Hindlimb muscle (tissue), 1 donor: ENCODE results near the gene LANCL2. TPM values are rescaled to one million over a fixed set of nuclear protein-coding genes. Genes with fewer than 3 reads are reported as not detected.
"Not testable (repeated sequence)": the region's sequence is repeated elsewhere in the genome, so short reads cannot be mapped to it uniquely, and the experiment has no call there.

Experiments
- DNase-seq: peaks from one replicate; pipeline ENCODE4 v3.0.0-alpha.2; 2013
- polyA plus RNA-seq: library from polyadenylated mRNA; unstranded; fragments of 120-200 nt; gene quantifications from one replicate; pipeline ENCODE4 v1.2.1, GENCODE V29; 2013; ENCODE audit not compliant: insufficient read length

Gene LANCL2
- polyA plus RNA-seq, 1 donor: 20.5 TPM

DNA sequence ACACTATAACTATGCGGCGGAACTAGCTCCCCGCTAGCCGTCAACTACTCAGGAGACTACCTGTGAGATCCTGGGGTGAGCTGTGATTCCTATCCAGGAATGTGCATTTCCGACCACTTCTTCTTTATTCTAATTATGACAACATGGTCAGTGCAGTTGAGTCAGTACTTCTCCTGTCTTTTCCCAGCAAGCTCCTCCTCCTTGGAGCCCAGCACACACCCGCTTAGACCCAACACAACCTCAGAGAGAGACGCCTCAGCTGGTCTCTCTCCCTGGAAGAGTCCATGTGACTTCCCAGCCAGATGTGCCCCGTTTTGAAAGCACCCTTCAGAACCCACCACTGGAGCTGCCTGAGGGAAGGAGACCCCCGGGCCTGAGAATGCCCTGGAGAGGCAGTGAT lies 106.5 kb downstream of the LANCL2 start:
- not testable (repeated sequence) for DNase-seq

DNA sequence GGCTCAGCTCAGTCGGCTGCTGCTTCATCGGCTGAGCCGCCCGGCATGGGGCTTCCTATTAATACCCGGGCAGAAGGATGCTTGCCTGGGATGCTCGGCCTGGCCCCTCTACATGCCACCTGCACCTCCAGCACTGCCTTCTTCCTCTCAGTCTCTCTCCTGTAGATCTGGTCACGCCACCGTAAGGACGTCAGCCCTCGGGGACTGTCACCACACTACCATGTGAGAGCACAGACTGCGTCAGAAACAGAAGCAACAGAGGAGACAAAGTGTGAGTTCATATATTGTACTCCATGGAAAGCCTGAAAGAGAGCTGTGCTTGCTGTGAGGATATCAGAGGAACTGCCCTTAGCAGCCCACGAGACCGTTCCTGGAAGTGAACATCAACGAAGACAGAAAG lies 107.3 kb downstream of the LANCL2 start:
- DNase-seq: not testable (repeated sequence)

DNA sequence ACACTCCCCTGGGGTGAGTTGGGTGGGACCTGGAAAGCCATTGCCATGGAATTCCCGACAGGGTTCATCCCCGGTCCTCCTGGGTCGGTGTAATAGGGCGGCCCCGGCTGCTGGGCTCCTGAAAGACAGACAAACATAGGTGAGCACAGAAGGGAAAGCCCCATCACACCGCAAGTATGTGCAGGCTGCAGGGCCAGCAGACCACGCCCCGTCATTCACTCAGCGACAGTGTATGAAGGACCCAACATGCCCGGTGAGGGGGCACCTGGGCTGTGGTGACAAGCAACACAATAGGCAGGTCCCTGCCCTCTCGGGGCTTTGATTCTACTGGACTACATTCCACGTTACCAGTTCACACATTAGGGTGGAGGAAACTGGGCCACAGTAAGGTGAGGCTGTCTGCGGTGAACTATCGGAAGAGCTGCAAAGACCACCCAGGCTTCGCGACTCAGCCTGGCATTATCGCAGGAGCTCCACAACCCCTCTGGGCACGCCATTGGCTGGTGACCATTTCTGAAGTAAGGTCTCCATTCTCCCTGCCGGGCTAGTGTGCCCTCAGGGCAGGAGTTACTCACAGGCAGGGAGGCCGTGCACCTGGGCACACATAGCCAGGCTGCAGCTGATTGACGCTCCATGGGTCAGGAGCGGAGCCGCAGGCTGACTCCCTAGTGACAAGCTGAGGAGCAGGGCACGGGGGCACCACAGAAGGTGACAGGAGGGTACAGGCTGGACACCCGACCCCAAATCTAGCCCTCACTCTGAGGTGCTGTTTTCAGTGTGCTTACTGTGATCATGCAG lies 108.0 kb downstream of the LANCL2 start:
- DNase-seq: no peak

DNA sequence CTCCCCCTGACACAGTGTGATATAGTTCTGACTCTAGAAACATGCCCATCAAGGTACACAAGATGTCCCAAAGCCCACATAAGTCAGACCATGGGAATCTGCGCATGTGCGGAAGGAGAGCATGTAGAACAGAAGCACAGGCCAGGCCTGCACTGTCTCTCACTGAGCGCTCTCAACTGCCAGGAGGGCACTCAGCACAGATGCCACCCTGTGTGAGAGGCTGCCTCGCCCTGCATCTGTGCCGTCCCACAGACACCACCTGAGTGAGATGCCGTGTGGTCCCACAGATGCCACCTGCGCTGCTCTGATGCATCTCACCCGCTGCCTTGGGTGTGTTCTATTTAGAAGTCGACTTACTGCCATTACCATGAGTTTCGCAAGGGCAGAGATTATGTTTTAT lies 108.8 kb downstream of the LANCL2 start:
- no peak for DNase-seq

DNA sequence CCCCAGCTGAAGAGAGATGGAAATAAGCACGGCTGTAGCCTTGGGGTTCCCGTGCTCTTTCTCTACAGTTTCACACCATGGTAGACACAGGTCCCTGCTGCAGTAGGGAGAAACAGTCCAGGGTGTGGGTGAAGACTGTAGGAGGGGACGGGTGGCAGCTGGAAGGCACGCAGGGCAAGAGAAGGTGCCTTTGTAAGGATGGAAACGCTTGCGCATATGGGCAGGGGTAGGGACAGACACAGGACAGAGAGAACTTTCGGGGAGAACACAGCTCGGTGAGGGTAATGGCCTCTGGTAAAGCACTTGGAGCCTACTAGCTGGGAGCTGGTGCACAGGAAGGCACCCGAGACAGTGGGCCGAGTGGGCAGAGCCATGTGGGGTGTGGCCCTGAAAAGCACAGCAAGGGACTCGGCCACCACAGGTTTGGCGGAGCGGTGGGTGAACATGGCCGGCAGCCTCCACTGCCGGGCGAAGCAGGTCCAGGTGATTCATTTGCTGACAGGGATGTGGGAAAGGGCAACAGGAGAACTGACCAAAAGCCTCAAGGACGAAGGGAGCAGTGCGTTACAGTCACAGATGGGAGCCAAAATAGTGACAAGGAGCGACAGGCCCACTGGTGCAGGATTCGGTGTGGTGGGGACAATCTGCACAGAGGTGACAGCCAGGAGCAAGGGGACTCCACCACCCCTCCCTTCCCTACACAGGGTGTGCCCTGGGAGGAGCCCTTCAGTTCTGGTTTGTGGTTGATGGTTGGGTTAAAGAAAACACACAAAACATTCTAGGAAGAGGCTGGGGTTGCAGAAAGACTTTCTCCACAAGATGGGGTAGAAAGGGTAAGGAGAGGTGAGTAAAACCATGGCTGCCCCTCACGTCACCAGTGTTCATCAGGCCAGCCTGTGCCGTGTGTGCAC lies 110.1 kb downstream of the LANCL2 start:
- no peak for DNase-seq

DNA sequence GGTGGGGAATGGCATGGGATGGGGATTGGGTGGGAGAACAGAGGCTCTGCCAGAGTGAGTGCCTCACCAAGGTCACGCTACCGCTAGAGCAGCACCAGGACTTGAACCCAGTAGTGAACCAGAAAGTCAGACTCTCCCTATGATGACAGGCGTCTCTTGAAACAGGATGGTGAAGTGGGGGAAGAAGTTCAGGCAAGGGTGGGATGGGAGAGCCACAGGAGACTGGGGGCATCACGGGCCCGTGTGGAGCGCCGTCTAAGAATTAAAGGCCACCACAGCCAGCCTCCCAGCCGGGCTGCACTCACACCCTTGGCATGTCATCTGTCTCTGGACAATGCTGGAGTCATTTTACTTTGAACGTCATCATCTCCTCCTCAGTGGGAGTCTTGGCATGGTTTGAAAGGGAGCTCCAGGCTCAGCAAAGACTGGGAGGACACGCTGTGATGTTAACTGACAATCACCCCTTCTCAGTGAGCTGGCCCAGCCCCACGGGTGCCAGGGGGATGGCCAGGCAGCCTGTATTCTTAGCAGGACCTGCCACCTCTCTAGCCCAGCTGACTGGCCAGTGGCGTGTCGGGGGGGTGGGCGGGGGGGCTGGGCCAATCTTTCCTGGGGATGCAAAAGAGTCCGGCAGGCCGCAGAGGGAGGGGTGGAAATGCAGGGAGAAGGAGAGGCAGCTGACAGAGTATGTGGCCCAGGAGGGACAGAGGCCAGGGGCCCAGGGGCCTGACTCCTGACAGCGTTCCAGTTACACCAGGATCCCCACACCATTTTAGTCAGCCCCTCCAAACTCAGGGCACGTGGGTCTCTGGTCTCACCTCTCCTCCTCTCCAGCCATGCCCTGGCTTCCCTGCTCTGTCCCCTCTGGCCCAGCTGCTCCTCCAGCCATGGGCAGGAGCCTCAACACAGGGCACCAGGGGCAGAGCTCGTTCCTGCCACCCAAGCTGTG lies 111.0 kb downstream of the LANCL2 start:
- no peak for DNase-seq

DNA sequence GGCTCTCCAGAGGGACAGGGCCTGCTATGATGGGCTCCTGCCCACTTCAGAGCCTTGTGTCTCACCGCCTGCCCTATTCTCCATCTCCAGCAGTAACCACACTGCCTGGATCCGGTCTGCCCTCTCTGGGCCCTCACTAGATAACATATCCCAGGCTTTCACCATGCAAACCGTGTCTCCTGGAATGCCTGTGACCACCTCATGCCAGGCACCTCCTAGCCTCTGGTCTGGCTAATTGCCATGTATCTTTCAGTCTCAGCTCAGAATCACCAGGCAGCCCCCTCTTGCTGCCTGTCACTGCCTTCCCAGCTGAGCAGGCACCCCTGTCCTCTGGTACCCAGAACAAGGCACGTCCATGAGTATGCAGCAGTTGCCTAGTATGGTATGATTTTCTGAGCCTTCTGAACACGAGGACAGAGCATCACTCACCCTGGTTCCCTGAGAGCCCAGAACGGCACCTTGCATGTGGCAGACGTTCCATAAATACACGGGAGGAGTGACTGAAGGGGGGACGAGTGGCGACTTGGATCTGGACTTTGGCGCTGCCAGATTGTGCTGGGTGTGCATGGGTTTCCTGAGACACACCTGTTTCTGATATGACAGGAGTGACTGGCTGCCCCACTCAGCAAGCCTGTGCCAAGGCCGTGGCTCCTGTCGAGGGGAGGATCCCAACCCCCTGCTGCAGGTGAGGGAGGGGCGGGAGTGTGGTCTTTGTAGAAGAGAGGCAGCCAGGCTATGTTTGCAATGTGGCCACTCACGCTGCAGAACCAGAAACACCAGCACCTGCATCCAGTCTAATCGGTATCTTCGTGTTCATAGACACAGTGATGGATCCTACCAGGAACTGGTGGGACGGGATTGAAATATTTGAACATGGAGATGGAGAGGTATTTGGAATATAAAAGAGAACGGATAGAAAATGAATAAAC lies 112.0 kb downstream of the LANCL2 start:
- DNase-seq: no peak

DNA sequence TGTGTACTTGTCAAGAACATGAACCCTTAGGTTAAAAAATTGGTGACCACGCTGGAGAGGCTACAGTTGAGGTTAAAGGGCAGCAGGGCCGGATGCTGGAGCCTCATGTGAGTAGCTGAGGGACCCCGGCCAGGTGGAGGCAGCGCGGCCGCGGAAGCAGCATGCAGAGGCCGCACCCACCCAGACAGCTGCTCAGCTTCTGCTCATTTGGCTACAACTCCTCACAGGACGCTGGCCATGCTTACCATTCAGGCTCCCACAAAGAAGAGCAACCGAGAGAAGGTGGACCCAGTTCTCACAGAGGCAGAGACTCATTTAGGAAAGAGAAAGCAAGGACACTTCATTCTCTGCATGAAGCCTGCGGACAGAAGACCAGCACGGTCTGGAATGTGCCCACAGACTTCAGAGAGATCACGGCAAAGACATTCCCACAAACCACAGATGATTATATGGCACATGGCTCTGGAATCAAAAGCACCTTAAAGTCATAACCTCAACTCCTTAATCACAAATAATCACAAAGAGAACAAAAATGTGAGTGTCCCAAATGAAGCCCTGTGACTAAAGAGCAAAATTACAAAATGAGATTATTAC lies 112.7 kb downstream of the LANCL2 start:
- DNase-seq: no peak

DNA sequence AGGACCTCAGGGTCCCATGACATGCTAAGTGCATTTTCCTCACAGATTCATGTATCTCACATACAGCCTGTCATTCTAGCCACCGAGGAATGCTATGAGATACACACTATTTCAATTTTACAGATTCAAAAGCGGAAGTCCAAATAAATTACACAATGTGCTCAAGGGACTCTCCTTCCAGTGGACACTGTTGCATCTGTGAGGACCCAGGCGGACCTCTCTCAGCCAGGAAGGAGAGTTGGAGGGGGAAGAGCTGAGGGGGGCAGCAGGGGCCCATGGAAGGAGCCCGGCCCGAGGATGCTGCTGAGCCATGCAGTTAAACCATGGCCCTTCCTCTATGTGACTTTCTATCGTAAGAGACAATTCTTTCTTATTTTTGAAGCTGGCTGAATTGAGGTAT lies 113.6 kb downstream of the LANCL2 start:
- DNase-seq: no peak

DNA sequence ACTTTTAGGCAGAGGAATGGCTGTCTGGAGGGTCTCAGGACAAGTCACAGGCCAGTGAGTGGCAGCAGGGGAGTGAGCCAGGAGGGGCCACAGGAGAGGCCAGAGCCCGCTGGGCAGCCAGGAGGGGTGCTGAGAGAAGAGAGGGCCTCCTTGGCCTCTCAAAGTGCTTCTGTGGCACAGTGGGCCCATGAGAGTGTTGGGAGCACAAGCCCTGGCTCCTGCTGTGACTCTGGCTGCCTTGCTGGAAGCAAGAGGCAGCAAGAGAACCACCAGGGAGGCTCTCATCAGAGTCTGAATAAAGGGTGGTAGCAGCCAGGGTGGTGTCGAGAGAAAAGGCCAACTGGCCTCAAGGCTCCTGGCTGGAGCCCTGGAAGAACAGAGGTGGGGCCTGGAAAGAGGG lies 116.0 kb downstream of the LANCL2 start:
- DNase-seq: no peak

DNA sequence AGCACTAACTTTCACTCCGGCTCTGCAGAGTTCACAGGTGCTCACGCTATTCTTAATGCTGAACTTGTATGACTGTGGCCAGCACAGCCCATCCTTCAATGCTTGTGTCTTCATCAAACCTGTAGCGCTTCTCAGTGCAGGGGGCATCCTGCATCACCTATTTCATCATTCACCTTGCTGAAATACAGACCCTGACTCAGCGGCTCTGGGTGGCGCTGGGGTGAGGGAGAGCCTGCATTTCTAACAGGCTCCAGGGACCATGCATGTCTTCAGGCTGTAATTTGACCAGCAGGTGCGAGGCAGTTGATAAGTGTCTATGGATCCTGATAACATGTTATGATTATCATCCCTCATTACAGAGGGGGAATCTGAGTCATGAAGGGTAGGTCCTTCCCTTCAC lies 117.9 kb downstream of the LANCL2 start:
- no peak for DNase-seq

Other genes with a start within 250 kb of the LANCL2 start
- gene VOPP1, start 207.2 kb downstream of the LANCL2 start, polyA plus RNA-seq: 25.8 TPM